ENCODE data around the gene POU2AF2.
"Not testable (repeated sequence)": the region's sequence is repeated elsewhere in the genome, so short reads cannot be mapped to it uniquely, and the experiment has no call there.

Gene POU2AF2, protein sequence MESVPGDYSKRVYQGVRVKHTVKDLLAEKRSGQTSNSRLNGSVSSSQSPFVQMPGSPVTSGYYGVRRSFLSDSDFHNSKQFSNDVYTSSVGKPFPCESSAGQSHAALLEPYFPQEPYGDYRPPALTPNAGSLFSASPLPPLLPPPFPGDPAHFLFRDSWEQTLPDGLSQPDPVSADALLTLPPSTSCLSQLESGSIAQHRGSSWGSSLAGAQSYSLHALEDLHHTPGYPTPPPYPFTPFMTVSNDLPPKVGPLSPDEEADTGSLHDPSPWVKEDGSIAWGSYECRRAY

DNA sequence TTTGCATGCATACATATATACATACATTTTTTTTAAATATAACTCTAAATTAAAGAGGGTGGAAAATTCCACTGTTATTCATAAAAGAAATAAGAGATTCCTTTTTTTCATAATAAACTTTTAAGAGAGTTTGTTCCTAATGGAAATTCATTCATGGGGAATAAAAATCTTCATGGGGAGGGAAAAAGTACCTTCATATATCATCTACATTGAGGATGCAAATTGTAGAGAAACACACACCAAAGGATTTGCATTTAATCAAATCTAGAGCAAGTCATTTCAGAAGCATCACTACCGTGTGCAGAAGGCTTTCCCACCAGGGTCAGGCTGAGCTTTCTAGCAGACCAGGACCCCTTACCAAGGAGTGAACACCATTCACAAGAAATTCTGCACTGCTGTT is at the start of gene POU2AF2:
TSS of gene POU2AF2 (plus strand) at position 301 of the 400 bp plus-strand sequence. CDS start 129 bp downstream, outside the sequence.
- ATAC-seq, result no peak
- Mint-ChIP-seq H3K4me1 (no peaks in the 10 kb centered on the region), H3K27me3 (peaks cover 33% of the 10 kb centered on the region), H3K9me3 (no peaks in the 10 kb centered on the region), H3K27ac (no peak within 1 kb of the TSS), H3K4me3 (no peak within 1 kb of the TSS)
- DNase-seq, result no peak

DNA sequence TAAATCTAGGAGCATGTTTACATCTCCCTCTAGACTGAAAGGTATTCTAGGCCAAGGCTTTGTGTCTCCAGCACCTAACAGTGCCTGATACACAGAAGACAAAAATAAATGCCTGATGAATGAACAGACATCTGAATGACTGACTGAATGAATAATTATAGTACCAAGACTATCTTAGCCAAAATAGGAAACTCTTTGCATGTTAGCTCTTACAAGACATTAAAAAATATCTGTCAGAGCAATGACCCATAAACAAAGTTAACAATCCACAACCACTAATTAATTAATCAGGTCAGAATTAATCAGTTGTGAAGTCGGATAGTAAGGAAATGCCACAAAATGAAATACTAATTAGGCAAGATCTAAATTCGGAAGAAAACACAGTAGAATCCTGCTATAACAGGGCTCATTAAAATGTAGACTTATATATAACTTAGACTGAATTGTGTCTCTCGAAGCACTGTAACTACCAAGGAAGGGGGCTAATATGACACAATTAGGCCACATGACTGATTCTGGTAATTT is 45.5 kb upstream of the POU2AF2 start:
- no peaks in the 10 kb centered on the region for H3K9me3 Mint-ChIP-seq
- peaks cover 12% of the 10 kb centered on the region for H3K27me3 Mint-ChIP-seq

DNA sequence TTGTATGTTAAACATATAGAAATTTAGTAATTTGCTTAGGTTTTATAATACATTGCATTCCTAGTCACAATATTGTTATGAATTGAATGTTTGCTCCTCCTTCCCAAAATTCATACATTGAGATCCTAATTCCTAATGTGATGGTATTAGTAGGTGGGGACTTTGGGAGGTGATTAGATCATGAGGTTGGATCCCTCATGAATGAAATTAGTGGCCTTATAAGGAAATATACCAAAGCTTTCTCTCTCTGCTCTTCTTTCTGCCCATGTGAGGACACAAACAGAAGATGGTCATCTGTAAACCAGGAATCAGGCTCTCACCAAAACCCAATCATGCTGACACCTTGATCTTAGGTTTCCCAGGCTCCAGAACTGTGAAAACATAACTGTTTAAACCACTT is 41.3 kb upstream of the POU2AF2 start:
- Mint-ChIP-seq H3K27me3 (peaks cover 7% of the 10 kb centered on the region), H3K4me1 (peaks cover 6% of the 10 kb centered on the region), H3K4me3 (no peak overlapping the region), H3K27ac (no peak overlapping the region), H3K9me3 (no peaks in the 10 kb centered on the region)
- no peak for ATAC-seq
- DNase-seq, result no peak

More for the DNA sequence above, 45.5 kb upstream of the POU2AF2 start:
- H3K27ac Mint-ChIP-seq, result peak overlapping the region in 1 of 2 donors; percentile 65
- H3K4me3 Mint-ChIP-seq, result no peak overlapping the region
- DNase-seq, result no peak
- no peaks in the 10 kb centered on the region for H3K4me1 Mint-ChIP-seq
- ATAC-seq, result no peak

DNA sequence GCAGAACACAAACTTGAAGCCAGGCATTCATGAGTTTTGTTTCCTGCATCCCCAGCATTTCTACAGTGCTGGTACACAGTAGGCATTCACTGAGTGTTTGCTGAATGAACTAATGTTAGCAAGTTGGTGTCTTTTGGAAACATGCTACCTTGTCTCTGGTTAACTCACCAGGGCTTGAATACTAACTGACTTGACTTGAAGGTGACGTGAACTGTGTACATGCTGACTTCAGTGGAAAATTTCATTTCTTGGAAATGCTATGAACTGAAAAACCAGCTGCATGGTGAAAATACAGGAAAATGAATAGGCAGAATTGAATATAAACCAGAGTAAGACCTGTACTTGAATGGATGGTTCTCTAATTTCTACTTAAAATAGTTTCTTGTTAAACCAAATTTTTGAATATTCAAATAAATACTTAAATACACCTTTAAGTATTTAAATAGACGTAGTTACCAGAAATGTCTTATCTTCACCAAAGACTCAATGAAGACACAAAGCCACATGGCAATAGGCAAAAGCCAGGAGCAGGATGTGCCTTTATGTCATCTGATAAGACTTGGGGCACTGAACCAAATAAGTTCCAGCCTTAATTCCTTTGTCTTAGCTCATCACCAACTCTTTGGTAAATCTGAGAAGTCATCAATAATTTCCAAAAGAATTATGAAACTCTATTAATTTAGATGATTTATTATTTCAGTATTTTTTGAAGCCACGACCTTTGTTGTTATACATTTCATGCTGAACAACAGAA is 39.7 kb upstream of the POU2AF2 start:
- Mint-ChIP-seq H3K9me3 (no peaks in the 10 kb centered on the region), H3K27ac (no peak overlapping the region), H3K4me3 (no peak overlapping the region), H3K27me3 (peaks cover 7% of the 10 kb centered on the region), H3K4me1 (peaks cover 6% of the 10 kb centered on the region)
- ATAC-seq (no peak), DNase-seq (no peak)

DNA sequence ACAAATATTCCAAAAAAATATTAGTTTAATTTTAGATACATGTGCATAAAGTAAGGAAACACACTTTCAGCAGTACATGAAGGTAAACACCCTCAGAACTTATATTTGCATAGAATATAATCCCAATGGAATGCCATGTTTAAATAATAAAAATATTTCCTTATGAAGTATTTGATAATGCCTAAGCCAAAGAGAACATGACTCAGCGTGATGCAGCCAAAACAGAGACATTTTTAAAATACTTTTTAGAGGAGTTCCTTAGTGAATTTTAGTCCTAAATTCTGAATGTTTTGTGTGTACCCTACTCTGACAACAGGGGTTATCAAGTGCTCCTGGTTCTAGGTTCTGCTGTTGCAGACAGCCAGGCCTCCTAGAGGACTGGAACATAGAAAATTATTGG is 39.1 kb upstream of the POU2AF2 start:
- Mint-ChIP-seq H3K9me3 (no peaks in the 10 kb centered on the region), H3K4me3 (no peak overlapping the region), H3K27me3 (peaks cover 7% of the 10 kb centered on the region), H3K27ac (no peak overlapping the region), H3K4me1 (peaks cover 6% of the 10 kb centered on the region)
- DNase-seq (no peak), ATAC-seq (no peak)

DNA sequence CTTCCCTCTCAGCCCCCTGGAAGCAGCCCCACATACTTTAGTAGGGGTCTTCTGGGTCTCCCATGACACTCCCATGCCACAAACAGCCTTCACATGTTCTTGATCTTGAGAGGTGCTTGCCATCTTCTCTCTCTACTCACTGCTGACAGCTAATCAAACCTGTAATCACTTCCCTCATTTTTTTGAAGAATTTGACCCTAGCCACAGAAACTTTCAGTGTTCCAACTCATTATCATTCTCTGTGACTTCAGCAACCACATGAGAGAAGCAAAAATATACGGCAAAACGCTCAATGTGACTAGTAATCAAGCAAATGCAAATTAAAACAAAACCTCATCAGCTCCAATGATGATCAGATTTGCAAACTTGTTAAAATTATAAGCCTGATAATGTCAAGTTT is 38.3 kb upstream of the POU2AF2 start:
- Mint-ChIP-seq H3K4me1 (peaks cover 6% of the 10 kb centered on the region), H3K4me3 (no peak overlapping the region)

DNA sequence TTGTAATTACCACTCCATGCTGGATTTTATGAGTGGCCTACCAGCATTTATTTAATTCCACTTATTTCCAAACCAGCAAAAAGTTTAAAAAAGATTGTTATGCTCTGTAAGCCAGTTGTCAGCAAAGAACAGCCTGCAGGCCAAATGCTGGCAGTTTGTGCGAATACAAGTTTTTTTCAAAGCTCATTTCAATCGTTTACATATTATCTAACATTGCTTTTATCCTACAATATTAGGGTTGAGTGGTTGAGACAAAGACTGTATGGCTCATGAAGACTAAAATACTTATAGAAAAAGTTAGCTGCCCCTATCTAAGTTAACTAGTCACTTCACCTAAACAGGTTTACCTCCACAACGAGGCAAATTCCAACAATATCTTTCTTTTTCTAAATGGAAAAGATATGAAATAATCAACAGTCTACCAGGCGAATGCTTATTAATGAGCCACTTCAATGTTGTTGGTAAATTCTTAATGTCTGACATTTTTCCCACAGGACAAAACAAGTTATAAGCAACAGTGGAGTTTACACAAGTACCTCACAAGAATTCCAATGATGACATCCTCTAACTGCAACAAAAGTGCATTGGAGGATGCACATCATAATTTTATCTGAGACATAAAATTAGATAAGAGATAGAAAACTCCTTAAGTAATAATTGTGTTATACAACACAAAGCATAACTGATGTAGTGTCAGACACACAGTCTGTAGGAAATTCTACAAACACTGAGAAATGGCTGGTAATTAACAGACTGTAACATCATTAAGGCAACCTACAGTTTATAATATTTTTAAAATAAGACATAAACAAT is 35.8 kb upstream of the POU2AF2 start:
- no peak overlapping the region for H3K27ac Mint-ChIP-seq
- H3K27me3 Mint-ChIP-seq, result peaks cover 17% of the 10 kb centered on the region
- H3K4me1 Mint-ChIP-seq, result peaks cover 6% of the 10 kb centered on the region
- ATAC-seq (no peak), DNase-seq (no peak)
- H3K9me3 Mint-ChIP-seq, result no peaks in the 10 kb centered on the region
- no peak overlapping the region for H3K4me3 Mint-ChIP-seq

More for the DNA sequence above, 38.3 kb upstream of the POU2AF2 start:
- H3K27me3 Mint-ChIP-seq, result peaks cover 7% of the 10 kb centered on the region
- no peak for ATAC-seq
- H3K9me3 Mint-ChIP-seq, result no peaks in the 10 kb centered on the region
- no peak for DNase-seq
- no peak overlapping the region for H3K27ac Mint-ChIP-seq

DNA sequence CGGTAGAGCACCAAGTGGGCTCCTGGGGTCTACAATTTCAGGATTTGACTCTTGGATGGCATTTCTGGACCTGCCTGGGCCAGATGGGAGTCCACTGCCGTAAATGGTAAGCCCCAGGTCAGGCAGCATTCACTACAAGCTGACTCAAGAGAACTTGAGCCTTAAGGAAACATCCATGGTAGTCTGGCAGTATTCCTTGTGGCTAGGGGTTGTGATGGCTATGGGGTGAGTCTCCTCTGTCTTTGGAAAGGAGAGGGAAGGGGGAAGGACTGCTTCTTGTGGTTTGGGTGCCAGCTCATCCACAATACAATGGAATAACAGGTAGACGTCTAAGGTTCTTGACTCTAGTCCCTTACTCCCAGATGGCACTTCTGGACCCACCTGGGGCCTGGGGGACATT is 32.3 kb upstream of the POU2AF2 start:
- Mint-ChIP-seq H3K9me3 (no peaks in the 10 kb centered on the region), H3K27me3 (peaks cover 35% of the 10 kb centered on the region), H3K4me3 (no peak overlapping the region), H3K4me1 (no peaks in the 10 kb centered on the region), H3K27ac (no peak overlapping the region)
- no peak for ATAC-seq
- no peak for DNase-seq

DNA sequence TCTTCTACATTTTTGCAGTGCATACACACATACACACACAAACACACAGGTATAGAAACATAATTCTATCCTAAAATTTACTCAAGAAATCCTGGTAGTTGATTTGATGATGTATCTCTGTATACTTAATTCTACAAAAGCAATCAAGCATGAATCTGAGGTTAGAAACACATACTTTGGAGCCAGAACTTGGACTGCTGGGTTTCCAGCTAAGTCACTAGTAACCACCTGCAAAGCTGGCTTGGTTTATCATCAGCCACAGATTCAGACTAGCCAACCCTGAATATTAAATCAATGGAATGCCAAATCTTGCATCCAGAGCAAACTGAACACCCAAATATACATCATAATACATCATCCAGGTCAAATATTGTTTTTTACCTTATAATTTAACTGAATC is 24.8 kb upstream of the POU2AF2 start:
- H3K4me3 Mint-ChIP-seq, result no peak overlapping the region
- H3K27me3 Mint-ChIP-seq, result peaks cover 68% of the 10 kb centered on the region
- peaks cover 12% of the 10 kb centered on the region for H3K4me1 Mint-ChIP-seq
- DNase-seq (no peak), ATAC-seq (no peak)
- H3K9me3 Mint-ChIP-seq, result peaks cover 0 to 5% of the 10 kb centered on the region in 2 donors
- H3K27ac Mint-ChIP-seq, result no peak overlapping the region

DNA sequence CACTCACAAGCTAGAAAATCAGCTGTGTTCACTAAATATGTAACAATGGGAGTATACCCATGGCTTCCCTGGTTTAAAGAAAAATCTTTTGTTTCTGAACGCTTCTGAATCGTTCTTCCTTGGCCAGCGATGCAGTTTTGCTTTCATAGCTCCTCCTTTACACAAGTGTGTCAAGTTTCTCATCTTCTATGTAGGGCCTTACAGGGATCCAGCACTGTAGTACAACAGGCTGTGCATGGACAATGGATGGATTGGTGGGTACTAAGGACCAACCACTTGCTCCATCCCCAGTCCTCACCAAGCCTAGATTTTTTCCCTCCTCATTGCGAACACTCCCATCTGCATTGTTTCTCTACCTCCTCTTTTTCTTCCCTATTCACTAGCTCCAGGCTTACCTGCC is 24.3 kb upstream of the POU2AF2 start:
- no peak overlapping the region for H3K27ac Mint-ChIP-seq
- peaks cover 68% of the 10 kb centered on the region for H3K27me3 Mint-ChIP-seq
- peaks cover 0 to 5% of the 10 kb centered on the region in 2 donors for H3K9me3 Mint-ChIP-seq
- no peak overlapping the region for H3K4me3 Mint-ChIP-seq
- no peak for DNase-seq
- no peak for ATAC-seq
- H3K4me1 Mint-ChIP-seq, result peaks cover 12% of the 10 kb centered on the region

DNA sequence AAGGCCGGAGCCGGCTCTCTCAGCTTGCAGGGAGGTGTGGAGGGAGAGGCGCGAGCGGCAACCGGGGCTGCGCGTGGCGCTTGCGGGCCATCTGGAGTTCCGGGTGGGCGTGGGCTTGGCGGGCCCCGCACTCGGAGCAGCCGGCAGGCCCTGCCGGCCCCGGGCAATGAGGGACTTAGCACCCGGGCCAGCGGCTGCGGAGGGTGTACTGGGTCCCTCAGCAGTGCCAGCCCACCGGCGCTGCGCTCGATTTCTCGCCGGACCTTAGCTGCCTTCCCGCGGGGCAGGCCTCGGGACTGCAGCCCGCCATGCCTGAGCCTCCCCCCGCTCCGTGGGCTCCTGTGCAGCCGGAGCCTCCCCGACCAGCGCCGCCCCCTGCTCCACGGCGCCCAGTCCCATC is 23.6 kb upstream of the POU2AF2 start:
- not testable (repeated sequence) for ATAC-seq, H3K9me3 Mint-ChIP-seq, H3K27ac Mint-ChIP-seq, H3K4me3 Mint-ChIP-seq, DNase-seq
- Mint-ChIP-seq H3K27me3 (peaks cover 63% of the 10 kb centered on the region), H3K4me1 (peaks cover 12% of the 10 kb centered on the region)

DNA sequence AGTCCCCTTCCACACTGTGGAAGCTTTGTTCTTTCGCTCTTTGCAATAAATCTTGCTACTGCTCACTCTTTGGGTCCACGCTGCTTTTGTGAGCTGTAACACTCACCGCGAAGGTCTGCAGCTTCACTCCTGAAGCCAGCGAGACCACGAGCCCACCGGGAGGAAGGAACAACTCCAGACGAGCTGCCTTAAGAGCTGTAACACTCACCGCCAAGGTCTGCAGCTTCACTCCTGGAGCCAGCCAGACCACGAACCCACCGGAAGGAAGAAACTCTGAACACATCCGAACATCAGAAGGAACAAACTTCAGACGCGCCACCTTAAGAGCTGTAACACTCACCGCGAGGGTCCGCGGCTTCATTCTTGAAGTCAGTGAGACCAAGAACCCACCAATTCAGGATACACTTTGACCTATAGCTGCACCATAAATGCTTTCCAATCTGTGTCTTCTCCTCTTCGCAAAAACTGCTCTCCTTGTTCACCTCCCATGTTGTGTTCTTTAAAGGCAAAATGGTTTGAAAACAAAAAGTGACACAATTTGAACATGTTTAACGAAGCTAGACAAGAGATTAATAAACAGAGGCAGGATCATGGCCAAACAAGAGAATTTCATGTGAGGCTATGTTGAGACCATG is 22.6 kb upstream of the POU2AF2 start:
- not testable (repeated sequence) for ATAC-seq, H3K9me3 Mint-ChIP-seq
- peaks cover 12% of the 10 kb centered on the region for H3K4me1 Mint-ChIP-seq
- peak in 1 of 2 donors; percentile 14 for DNase-seq
- peak overlapping the region in 1 of 2 donors; percentile 9 for H3K27ac Mint-ChIP-seq
- H3K27me3 Mint-ChIP-seq, result peaks cover 55% of the 10 kb centered on the region
- peak overlapping the region; percentile 78 to 86 for H3K4me3 Mint-ChIP-seq

DNA sequence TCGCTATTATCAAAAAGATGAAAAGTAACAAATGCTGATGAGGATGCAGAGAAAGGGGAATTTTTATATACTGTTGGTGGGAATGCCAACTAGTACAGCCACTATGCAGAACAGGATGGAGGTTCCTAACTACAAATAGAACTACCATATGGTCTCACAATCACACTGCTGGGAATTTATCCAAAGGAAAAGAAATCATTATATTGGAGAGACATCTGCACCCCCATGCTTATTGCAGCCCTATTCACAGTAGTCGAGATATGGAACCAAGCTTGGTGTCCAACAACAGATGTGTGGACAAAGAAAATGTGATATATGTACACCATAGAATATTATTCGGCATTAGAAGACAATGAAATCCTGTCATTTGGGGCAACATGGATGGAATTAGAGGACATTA is 19.6 kb upstream of the POU2AF2 start:
- Mint-ChIP-seq H3K27ac (no peak overlapping the region), H3K4me1 (peaks cover 19% of the 10 kb centered on the region), H3K9me3 (peaks cover 0 to 5% of the 10 kb centered on the region in 2 donors), H3K4me3 (no peak overlapping the region), H3K27me3 (peaks cover 40% of the 10 kb centered on the region)
- DNase-seq (no peak), ATAC-seq (no peak)

DNA sequence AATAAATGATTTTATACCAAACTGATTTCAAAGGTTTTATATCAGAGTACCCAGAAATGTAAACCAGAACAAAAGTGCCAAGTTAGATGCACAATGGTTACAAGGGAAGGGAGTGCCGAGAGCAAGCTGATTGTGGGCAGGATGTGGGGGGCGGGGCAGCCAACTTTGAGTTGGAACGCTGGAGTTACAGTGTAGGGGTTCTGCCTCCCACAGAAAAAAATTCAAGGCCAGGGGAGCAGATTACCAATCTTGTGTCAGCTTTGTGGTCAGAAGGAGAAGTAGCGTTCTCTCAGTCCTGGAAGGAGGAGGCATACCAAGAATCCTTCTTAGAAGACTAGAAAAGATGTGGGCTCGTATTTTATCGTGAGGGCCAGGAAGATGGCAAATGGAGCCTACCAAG is 15.9 kb upstream of the POU2AF2 start:
- H3K4me1 Mint-ChIP-seq, result peaks cover 7% of the 10 kb centered on the region
- peaks cover 0 to 5% of the 10 kb centered on the region in 2 donors for H3K9me3 Mint-ChIP-seq
- H3K4me3 Mint-ChIP-seq, result peak overlapping the region in 1 of 2 donors; percentile 5
- peak; percentile 14 for ATAC-seq
- H3K27ac Mint-ChIP-seq, result no peak overlapping the region
- peaks cover 27% of the 10 kb centered on the region for H3K27me3 Mint-ChIP-seq
- no peak for DNase-seq

DNA sequence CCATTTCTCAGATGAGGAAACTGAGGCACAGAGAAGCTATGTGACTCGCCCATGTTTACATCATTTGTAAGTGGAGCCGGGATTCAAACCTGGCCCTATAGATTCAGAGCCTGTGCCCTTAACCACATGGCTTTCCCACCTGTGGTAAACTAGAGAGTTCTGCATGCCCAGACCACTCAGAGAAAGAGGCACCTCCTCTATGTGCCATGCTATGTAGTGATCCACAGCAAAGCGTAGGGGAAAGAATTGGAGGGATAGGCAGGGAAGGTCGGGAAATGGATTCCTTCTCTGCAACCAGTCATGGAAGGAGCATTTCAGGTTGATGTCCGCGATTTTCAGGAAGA is 15.4 kb upstream of the POU2AF2 start:
- H3K9me3 Mint-ChIP-seq, result peaks cover 0 to 3% of the 10 kb centered on the region in 2 donors
- H3K4me3 Mint-ChIP-seq, result no peak overlapping the region
- peaks cover 7% of the 10 kb centered on the region for H3K4me1 Mint-ChIP-seq
- no peak for DNase-seq
- H3K27me3 Mint-ChIP-seq, result peaks cover 23% of the 10 kb centered on the region
- no peak overlapping the region for H3K27ac Mint-ChIP-seq
- ATAC-seq, result peak; percentile 56
